Adipose tissue (tissue), 3 donors: ENCODE measurements around the gene ACP4. TPM values are rescaled to one million over a fixed set of nuclear protein-coding genes. Genes with fewer than 3 reads are reported as not detected.
"Not testable (repeated sequence)": the region's sequence is repeated elsewhere in the genome, so short reads cannot be mapped to it uniquely, and the experiment has no call there.

Experiments used
- H3K27ac ChIP-seq: one replicate; pipeline ENCODE4 v1.5.1; 2013; ENCODE audit warnings: low read depth, low read length
- WGBS, 3 donors: extraction: QIAGEN DNeasy Blood & Tissue Kit; methylation state at CpG; one replicate each; pipeline ENCODE4 v1.1.7; 2013; 5-methylcytosine and 5-hydroxymethylcytosine counted together
- polyA plus RNA-seq, 3 donors: library from polyadenylated mRNA; stranded (reverse); fragments of 200-250 nt; gene quantifications; one replicate each; pipeline ENCODE4 v1.2.3, GENCODE V29; 2013
- donor health status: healthy with polysubstance abuse.
- donor health status: Bipolar disorder and iron deficiency.
- donor health status: healthy.

The ACP4 gene, protein sequence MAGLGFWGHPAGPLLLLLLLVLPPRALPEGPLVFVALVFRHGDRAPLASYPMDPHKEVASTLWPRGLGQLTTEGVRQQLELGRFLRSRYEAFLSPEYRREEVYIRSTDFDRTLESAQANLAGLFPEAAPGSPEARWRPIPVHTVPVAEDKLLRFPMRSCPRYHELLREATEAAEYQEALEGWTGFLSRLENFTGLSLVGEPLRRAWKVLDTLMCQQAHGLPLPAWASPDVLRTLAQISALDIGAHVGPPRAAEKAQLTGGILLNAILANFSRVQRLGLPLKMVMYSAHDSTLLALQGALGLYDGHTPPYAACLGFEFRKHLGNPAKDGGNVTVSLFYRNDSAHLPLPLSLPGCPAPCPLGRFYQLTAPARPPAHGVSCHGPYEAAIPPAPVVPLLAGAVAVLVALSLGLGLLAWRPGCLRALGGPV
- not detected for polyA plus RNA-seq

- 83 to 93% (median 93%) methylated on average over 14 to 15 of the region's 15 CpGs for WGBS, 3 donors
- H3K27ac ChIP-seq, result no peak within 1 kb of the TSS
Measured at GRCh38 chr19:50790396-50790795, at the start of gene ACP4. ACP4 (plus strand) TSS chr19:50790415; CDS start chr19:50790415, 0 bp downstream.

- WGBS, 3 donors, result 49 to 66% (median 64%) methylated on average over 18 of the region's 18 CpGs
- no peak overlapping the region for H3K27ac ChIP-seq
Measured at GRCh38 chr19:50741179-50741933, 48.9 kb upstream of the ACP4 start.

- 79 to 88% (median 83%) methylated on average over 6 of the region's 6 CpGs for WGBS, 3 donors
- H3K27ac ChIP-seq, result no peak overlapping the region
Measured at GRCh38 chr19:50743537-50743936, 46.7 kb upstream of the ACP4 start.

GRCh38 chr19:50745221-50745620, 45.0 kb upstream of the ACP4 start:
- H3K27ac ChIP-seq, result no peak overlapping the region
- WGBS, 3 donors, result 73 to 80% (median 79%) methylated on average over 10 of the region's 10 CpGs

GRCh38 chr19:50747141-50747540, 43.1 kb upstream of the ACP4 start:
- 85 to 89% (median 87%) methylated on average over 14 of the region's 14 CpGs for WGBS, 3 donors
- H3K27ac ChIP-seq, result not testable (repeated sequence)

GRCh38 chr19:50749490-50749889, 40.7 kb upstream of the ACP4 start:
- WGBS, 3 donors, result 52 to 68% (median 54%) methylated on average over 6 of the region's 6 CpGs

DNA sequence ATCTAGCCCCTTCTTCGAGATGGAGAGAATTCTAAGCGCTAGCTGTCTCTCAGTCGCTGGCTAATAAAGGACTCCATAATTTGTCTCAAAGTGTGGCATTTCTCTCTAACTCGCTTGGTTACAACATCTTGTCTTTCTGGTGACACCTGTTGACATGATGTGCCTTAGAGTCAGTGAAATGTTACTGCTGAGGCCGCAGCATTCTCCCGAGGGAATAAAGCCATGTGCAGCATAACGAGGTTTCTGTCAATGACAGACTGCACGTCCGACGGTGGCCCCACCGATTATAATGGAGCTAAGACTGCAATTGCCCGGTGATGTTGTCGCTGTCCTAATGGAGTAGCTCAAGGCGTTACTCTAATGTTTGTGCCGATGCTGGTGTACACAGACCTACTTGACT, 40.2 kb upstream of the ACP4 start:
- 33 to 60% (median 52%) methylated on average over 15 of the region's 15 CpGs for WGBS, 3 donors
- H3K27ac ChIP-seq, result no peak overlapping the region

More at GRCh38 chr19:50749490-50749889, 40.7 kb upstream of the ACP4 start:
- no peak overlapping the region for H3K27ac ChIP-seq

DNA sequence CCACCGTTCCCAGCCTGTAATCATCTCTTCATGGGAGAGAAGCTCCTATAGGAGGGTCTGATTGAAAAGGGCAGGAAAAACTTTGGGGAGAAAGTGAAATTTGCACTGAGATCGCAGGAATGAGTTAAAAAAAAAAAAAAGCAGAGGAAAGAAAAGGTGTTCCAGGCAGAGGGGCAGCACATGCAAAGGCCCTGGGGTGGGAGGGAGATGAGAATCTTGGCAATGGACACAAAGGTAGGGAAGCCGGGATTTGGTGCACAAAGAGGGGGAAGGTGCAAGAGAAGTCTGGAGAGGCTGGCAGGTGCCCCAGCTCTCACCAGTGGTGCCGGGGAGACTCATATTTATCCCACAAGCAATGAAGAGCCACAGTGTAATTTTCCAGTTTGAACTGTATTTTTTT, 36.3 kb upstream of the ACP4 start:
- H3K27ac ChIP-seq, result no peak overlapping the region
- WGBS, 3 donors, result 68 to 87% (median 75%) methylated on average over 4 of the region's 4 CpGs

DNA sequence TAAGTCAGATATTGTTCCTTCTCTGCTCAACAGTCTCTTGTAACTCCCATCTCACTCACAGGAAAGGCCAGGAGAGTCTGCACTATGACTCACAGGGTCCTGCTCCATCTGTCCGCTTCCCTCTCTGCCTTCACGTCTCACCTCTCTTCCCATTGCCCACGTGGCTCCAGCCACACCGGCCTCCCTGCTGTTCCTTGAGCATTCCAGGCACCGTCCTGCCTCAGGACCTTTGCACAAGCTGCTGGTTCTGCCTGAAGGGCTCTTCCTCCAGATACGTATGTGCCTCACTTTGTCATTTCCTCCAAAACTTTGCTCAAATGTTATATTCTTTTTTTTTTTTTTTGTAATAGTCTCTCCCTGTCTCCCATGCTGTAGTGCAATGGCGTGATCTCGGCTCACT, 34.0 kb upstream of the ACP4 start:
- 60 to 69% (median 67%) methylated on average over 8 of the region's 8 CpGs for WGBS, 3 donors

GRCh38 chr19:50757624-50758023, 32.6 kb upstream of the ACP4 start:
- 86 to 96% (median 92%) methylated on average over 3 of the region's 3 CpGs for WGBS, 3 donors

More for the DNA sequence above, 34.0 kb upstream of the ACP4 start:
- H3K27ac ChIP-seq, result not testable (repeated sequence)

GRCh38 chr19:50759076-50759475, 31.1 kb upstream of the ACP4 start:
- 71 to 89% (median 78%) methylated on average over 11 to 18 of the region's 18 CpGs for WGBS, 3 donors
- not testable (repeated sequence) for H3K27ac ChIP-seq

More at GRCh38 chr19:50757624-50758023, 32.6 kb upstream of the ACP4 start:
- not testable (repeated sequence) for H3K27ac ChIP-seq

- WGBS, 3 donors, result 66 to 78% (median 69%) methylated on average over 4 of the region's 4 CpGs
- H3K27ac ChIP-seq, result no peak overlapping the region
Measured at GRCh38 chr19:50759886-50760285, 30.3 kb upstream of the ACP4 start.

DNA sequence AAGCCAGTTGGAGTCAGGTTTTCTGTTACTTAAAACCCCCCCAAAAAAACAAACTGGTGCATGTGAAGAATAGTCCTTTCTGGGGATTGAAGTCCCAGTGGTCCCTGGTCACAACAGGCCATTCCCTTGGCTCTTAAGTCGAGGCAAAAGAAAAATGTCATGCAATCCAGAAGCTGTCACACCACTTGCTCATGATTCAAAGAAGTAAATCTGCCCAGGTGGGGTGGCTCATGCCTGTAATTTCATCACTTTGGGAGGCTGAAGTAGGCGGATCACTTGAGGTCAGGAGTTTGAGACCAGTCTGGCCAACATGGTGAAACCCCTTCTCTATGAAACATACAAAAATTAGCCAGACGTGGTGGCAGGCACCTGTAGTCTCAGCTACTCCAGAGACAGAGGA, 28.7 kb upstream of the ACP4 start:
- not testable (repeated sequence) for H3K27ac ChIP-seq
- WGBS, 3 donors, result 49 to 67% (median 55%) methylated on average over 3 of the region's 3 CpGs

DNA sequence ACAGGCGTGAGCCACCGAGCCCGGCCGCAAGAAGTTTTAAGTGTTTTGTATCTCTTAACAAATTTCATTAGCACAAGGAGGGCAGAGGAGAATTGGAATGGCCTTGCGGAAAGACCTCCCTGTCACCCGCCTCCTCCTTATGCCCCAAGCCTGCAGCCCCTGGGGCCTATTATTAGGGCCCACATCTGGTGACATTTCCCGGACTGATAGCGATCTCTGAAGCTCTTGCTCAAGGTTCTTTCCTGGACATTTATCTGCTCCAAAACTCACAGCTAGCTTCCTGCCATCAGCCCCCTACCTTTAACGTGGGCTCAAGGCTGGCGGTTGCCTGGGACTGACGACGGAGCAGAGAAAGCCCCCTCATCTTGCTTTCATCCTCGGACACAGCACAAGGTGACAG, 26.7 kb upstream of the ACP4 start:
- H3K27ac ChIP-seq, result not testable (repeated sequence)
- WGBS, 3 donors, result 59 to 64% (median 60%) methylated on average over 8 to 13 of the region's 13 CpGs

GRCh38 chr19:50764409-50764808, 25.8 kb upstream of the ACP4 start:
- no peak overlapping the region for H3K27ac ChIP-seq
- WGBS, 3 donors, result 57 to 77% (median 76%) methylated on average over 7 of the region's 7 CpGs

GRCh38 chr19:50766746-50767145, 23.5 kb upstream of the ACP4 start:
- WGBS, 3 donors, result 63 to 74% (median 71%) methylated on average over 11 to 12 of the region's 12 CpGs

GRCh38 chr19:50767263-50767662, 23.0 kb upstream of the ACP4 start:
- not testable (repeated sequence) for H3K27ac ChIP-seq
- 31 to 44% (median 35%) methylated on average over 5 of the region's 5 CpGs for WGBS, 3 donors

More at GRCh38 chr19:50766746-50767145, 23.5 kb upstream of the ACP4 start:
- not testable (repeated sequence) for H3K27ac ChIP-seq

DNA sequence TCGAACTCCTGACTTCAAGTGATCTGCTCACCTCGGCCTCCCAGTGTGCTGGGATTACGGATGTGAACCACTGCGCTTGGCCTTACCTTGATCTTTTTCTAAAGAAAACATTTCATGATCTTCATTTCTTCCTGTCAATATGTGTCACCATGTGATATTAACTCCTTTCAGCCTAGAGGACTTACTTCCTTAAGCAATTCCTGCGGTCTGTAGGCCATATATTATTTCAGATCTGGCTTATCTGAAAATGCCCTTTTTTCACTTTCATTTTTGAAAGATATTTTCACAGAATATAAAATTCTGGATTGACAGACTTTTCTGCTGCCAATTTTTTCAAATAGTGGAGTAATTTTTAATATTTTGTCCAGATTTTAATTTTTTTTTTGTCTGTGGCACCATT, 21.9 kb upstream of the ACP4 start:
- 45 to 65% (median 61%) methylated on average over 5 of the region's 5 CpGs for WGBS, 3 donors
- no peak overlapping the region for H3K27ac ChIP-seq

DNA sequence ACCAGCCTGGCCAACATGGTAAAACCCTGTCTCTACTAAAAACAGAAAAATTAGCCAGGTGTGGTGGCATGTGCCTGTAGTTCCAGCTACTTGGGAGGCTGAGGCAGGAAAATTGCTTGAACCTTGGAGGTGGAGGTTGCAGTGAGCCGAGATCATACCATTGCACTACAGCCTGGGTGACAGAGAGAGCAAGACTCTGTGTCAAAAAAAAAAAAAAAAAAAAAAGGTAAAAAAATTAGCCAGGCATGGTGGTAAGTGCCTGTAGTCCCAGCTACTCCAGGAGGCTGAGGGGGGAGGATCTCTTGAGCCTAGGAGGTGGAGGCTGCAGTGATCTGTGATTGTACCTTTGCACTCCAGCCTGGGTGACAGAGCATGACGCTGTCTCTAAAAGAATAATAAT, 20.1 kb upstream of the ACP4 start, which contains the start of gene GPR32:
Gene GPR32 (plus strand): TSS at position 301 of the 400 bp plus-strand sequence. CDS start 137 bp downstream, outside the sequence.
- not testable (repeated sequence) for H3K27ac ChIP-seq
- WGBS, 3 donors, result 84 to 93% (median 86%) methylated on average over 2 of the region's 2 CpGs
